Natural killer cell (primary cell): ENCODE results near the gene ZNF628. TPM values are rescaled to one million over a fixed set of nuclear protein-coding genes. Genes with fewer than 3 reads are reported as not detected.
A peak's percentile ranks its signal among the peaks of the same experiment; 100 is the strongest.

Experiments used
- ATAC-seq, 3 donors: fragments of 150-1000 bp in 2 of 3; fragments of 200-7000 bp in 1 of 3; cut with Tn5 transposase; 1 replicate in 1 of 3; 2 replicates in 2 of 3; pipeline ENCODE4 v1.10.0; 2021; ENCODE audit warnings: mild to moderate bottlenecking in 2 of 3, moderate library complexity in 2 of 3
- DNase-seq, 2 donors: peaks; one replicate each; pipeline versions ENCODE4 v3.0.0 to v3.0.0-alpha.2; 2013 to 2021; ENCODE audit warnings: mixed read lengths in 1 of 2
- H3K27ac ChIP-seq: one replicate; pipeline ENCODE4 v1.5.1; 2013; ENCODE audit warnings: mild to moderate bottlenecking, low read length
- H3K27me3 ChIP-seq: one replicate; pipeline ENCODE4 v1.6.1; 2013; ENCODE audit warnings: low read length; ENCODE audit not compliant: control insufficient read depth, insufficient read depth
- H3K36me3 ChIP-seq: one replicate; pipeline ENCODE4 v1.6.1; 2013; ENCODE audit warnings: low read length; ENCODE audit not compliant: control insufficient read depth, insufficient read depth
- H3K4me1 ChIP-seq: one replicate; pipeline ENCODE4 v1.6.1; 2013; ENCODE audit warnings: low read length; ENCODE audit not compliant: control insufficient read depth, insufficient read depth
- H3K4me3 ChIP-seq: one replicate; pipeline ENCODE4 v1.5.1; 2013; ENCODE audit warnings: low read length
- H3K9me3 ChIP-seq: one replicate; pipeline ENCODE4 v1.6.1; 2013; ENCODE audit warnings: low read length; ENCODE audit not compliant: control insufficient read depth, insufficient read depth
- H3K27ac Mint-ChIP-seq, 2 donors: one replicate each; pipeline ENCODE4 v1.8.0; 2022; ENCODE audit warnings: mild to moderate bottlenecking in 2 of 2, mixed read lengths in 2 of 2, moderate library complexity in 1 of 2
- H3K27me3 Mint-ChIP-seq, 2 donors: one replicate each; pipeline ENCODE4 v1.8.0; 2022; ENCODE audit warnings: low read depth in 2 of 2, mixed read lengths in 2 of 2
- H3K36me3 Mint-ChIP-seq: one replicate; pipeline ENCODE4 v1.8.0; 2022; ENCODE audit warnings: mixed read lengths
- H3K4me1 Mint-ChIP-seq, 2 donors: one replicate each; pipeline ENCODE4 v1.8.0; 2022; ENCODE audit warnings: mixed read lengths in 2 of 2
- H3K4me3 Mint-ChIP-seq: one replicate; pipeline ENCODE4 v1.8.0; 2022; ENCODE audit warnings: mild to moderate bottlenecking, moderate library complexity, mixed read lengths
- H3K9me3 Mint-ChIP-seq, 2 donors: one replicate each; pipeline ENCODE4 v1.8.0; 2022; ENCODE audit warnings: mixed read lengths in 2 of 2
- CTCF ChIP-seq: fragments of 200-600 bp; IDR thresholded peaks from one replicate; pipeline ENCODE4 v1.8.0; 2022; ENCODE audit warnings: antibody characterized with exemption
- WGBS: methylation state at CpG from one replicate; pipeline ENCODE4 v1.1.7; 2013; ENCODE audit warnings: missing lambda C conversion rate; ENCODE audit not compliant: insufficient coverage; 5-methylcytosine and 5-hydroxymethylcytosine counted together
- intact Hi-C: fragments of 100-400 bp; cut with micrococcal nuclease; formaldehyde crosslinking; loops from one replicate; pipeline ENCODE4 v1.14.2; 2022
- total RNA-seq, 4 donors: library from RNA; stranded (reverse); fragments of 120-200 nt in 1 of 4; gene quantifications; one replicate each; pipeline versions ENCODE4 v1.2.3 to v1.2.4, GENCODE V29; 2013 to 2022

The ZNF628 gene
- total RNA-seq, 3 donors from 2014 or later (not counting 1 experiment from before 2014, with no cell fraction given) = 20.8 to 28.7 (median 24.1) TPM

DNA sequence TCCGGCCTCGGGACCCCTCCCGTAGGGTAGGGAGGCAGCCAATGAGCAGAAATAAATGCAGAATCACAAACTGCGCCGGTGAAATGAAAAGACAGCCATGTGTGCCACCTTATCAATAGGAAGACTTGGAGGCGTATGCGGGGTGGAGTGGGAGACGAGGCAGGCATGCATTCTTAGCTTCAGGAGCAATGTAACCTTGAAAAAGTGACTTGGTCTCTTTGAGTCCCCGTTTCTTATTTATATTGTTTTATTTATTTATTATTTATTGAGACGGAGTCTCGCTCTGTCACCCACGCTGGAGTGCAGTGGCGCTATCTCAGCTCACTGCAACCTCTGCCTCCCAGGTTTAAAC, 27.8 kb downstream of the ZNF628 start:
- H3K4me1 Mint-ChIP-seq = peaks cover 13 to 14% of the 10 kb centered on the region in 2 donors
- no peaks in the 10 kb centered on the region for H3K36me3 Mint-ChIP-seq
- WGBS = 30% methylated on average over 12 of the region's 13 CpGs
- peaks cover 14% of the 10 kb centered on the region for H3K4me1 ChIP-seq
- peaks cover 0 to 3% of the 10 kb centered on the region in 2 donors for H3K27me3 Mint-ChIP-seq
- no peaks in the 10 kb centered on the region for H3K9me3 ChIP-seq
- DNase-seq (no peak), ATAC-seq (no peak)
- no peaks in the 10 kb centered on the region for H3K9me3 Mint-ChIP-seq
- peak; percentile 18 for TF ChIP-seq CTCF
- H3K27ac ChIP-seq = peak overlapping the region; percentile 87
- peak overlapping the region; percentile 54 for H3K4me3 ChIP-seq
- intact Hi-C loops = loop anchor here (1.0 to 5.0 kb wide), 4 partner anchors 37 to 363 kb away; no protein-coding TSS in a partner anchor
- no peaks in the 10 kb centered on the region for H3K36me3 ChIP-seq
- peak overlapping the region; percentile 89 to 90 for H3K27ac Mint-ChIP-seq
- H3K27me3 ChIP-seq = no peaks in the 10 kb centered on the region
- H3K4me3 Mint-ChIP-seq = no peak overlapping the region

GRCh38 chr19:55504981-55505380, 28.6 kb downstream of the ZNF628 start:
- Histone ChIP-seq H3K9me3 (no peaks in the 10 kb centered on the region), H3K36me3 (no peaks in the 10 kb centered on the region), H3K27me3 (no peaks in the 10 kb centered on the region), H3K4me1 (peaks cover 14% of the 10 kb centered on the region), H3K4me3 (no peak overlapping the region), H3K27ac (no peak overlapping the region)
- ATAC-seq (no peak), DNase-seq (no peak)
- no peak overlapping the region for H3K27ac Mint-ChIP-seq
- 84% methylated on average over 11 of the region's 11 CpGs for WGBS
- no peak overlapping the region for H3K4me3 Mint-ChIP-seq
- peaks cover 0 to 3% of the 10 kb centered on the region in 2 donors for H3K27me3 Mint-ChIP-seq
- intact Hi-C loops = loop anchor here (1.0 to 5.0 kb wide), 4 partner anchors 38 to 364 kb away; no protein-coding TSS in a partner anchor
- H3K36me3 Mint-ChIP-seq = no peaks in the 10 kb centered on the region
- peaks cover 13 to 14% of the 10 kb centered on the region in 2 donors for H3K4me1 Mint-ChIP-seq
- no peak for TF ChIP-seq CTCF
- no peaks in the 10 kb centered on the region for H3K9me3 Mint-ChIP-seq

DNA sequence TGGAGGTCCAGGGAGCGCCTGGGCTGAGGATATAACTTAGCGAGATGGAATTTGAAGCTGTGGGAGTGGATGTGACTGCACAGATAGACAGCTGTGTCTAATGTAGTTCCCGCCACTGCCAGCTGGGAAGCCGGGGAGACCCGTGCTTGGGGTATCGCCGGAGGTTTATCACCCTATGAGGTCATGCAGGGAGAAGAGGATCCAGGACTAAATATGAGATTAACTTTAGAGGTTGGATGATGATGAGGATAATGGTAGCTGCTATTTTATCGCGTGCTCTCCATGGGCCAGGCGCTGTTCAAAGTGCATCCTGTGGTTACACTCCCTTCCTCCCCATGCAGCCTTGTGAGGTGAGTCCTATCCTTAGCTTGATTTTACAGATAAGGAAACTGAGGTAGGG, 31.7 kb downstream of the ZNF628 start:
- intact Hi-C loops = no loop called here
- Mint-ChIP-seq H3K36me3 (no peaks in the 10 kb centered on the region), H3K4me3 (no peak overlapping the region), H3K27ac (no peak overlapping the region), H3K4me1 (peaks cover 12% of the 10 kb centered on the region in 2 donors), H3K9me3 (no peaks in the 10 kb centered on the region), H3K27me3 (peaks cover 12 to 15% of the 10 kb centered on the region in 2 donors)
- 72% methylated on average over 9 of the region's 10 CpGs for WGBS
- no peaks in the 10 kb centered on the region for H3K9me3 ChIP-seq
- DNase-seq (no peak), ATAC-seq (no peak)
- H3K36me3 ChIP-seq = no peaks in the 10 kb centered on the region
- no peak overlapping the region for H3K4me3 ChIP-seq
- no peak overlapping the region for H3K27ac ChIP-seq
- no peak for TF ChIP-seq CTCF
- H3K27me3 ChIP-seq = no peaks in the 10 kb centered on the region
- peaks cover 12% of the 10 kb centered on the region for H3K4me1 ChIP-seq
